Measurements from ENCODE around the gene KRT79. TPM values are rescaled to one million over a fixed set of nuclear protein-coding genes. Genes with fewer than 3 reads are reported as not detected.
A peak's percentile ranks its signal among the peaks of the same experiment; 100 is the strongest.
"Not testable (repeated sequence)": the region's sequence is repeated elsewhere in the genome, so short reads cannot be mapped to it uniquely, and the experiment has no call there.

Gene KRT79
- not detected for total RNA-seq
- not detected for polyA plus RNA-seq (2013, experiment 1 of 2)
- polyA plus RNA-seq (2013, experiment 2 of 2) = not detected
- long read RNA-seq, experiment 1 = 0 reads
- long read RNA-seq, experiment 2 = 0 reads
- long read RNA-seq, experiment 3 = 0 reads
- long read RNA-seq, experiment 4 = 0 reads

- Histone ChIP-seq H3K27me3 (ENCODE audit: control insufficient read depth, insufficient read depth, low read length, poor library complexity, severe bottlenecking) (no peaks in the 10 kb centered on the region), H3K4me3 (ENCODE audit: low read length) (no peak within 1 kb of the TSS), H3K36me3 (ENCODE audit: control insufficient read depth, insufficient read depth, low read length) (no peaks in the 10 kb centered on the region), H3K27ac (ENCODE audit: low read depth, low read length) (no peak within 1 kb of the TSS), H3K9ac (ENCODE audit: extremely low read depth, low read length, poor library complexity, severe bottlenecking) (no peak within 1 kb of the TSS), H3K4me1 (ENCODE audit: control insufficient read depth, insufficient read depth, low read length) (no peaks in the 10 kb centered on the region), H3K9me3 (ENCODE audit: control insufficient read depth, low read length) (no peaks in the 10 kb centered on the region)
- H3K4me3 Mint-ChIP-seq = no peak within 1 kb of the TSS
- no peak within 1 kb of the TSS for H3K27ac Mint-ChIP-seq
- TF ChIP-seq, protein P1, sequence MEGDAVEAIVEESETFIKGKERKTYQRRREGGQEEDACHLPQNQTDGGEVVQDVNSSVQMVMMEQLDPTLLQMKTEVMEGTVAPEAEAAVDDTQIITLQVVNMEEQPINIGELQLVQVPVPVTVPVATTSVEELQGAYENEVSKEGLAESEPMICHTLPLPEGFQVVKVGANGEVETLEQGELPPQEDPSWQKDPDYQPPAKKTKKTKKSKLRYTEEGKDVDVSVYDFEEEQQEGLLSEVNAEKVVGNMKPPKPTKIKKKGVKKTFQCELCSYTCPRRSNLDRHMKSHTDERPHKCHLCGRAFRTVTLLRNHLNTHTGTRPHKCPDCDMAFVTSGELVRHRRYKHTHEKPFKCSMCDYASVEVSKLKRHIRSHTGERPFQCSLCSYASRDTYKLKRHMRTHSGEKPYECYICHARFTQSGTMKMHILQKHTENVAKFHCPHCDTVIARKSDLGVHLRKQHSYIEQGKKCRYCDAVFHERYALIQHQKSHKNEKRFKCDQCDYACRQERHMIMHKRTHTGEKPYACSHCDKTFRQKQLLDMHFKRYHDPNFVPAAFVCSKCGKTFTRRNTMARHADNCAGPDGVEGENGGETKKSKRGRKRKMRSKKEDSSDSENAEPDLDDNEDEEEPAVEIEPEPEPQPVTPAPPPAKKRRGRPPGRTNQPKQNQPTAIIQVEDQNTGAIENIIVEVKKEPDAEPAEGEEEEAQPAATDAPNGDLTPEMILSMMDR (conservative IDR thresholded peaks at IDR 0.05) = no peak
- no peaks in the 10 kb centered on the region for H3K4me1 Mint-ChIP-seq
- 93 to 98% methylated on average over 11 to 22 of the region's 22 CpGs for WGBS, 2 experiments (ENCODE audit: insufficient coverage in 1 of 2, insufficient read length in 1 of 2)
- peaks cover 9% of the 10 kb centered on the region for H3K27me3 Mint-ChIP-seq (ENCODE audit: insufficient read depth)
- H3K9me3 Mint-ChIP-seq = no peaks in the 10 kb centered on the region
- DNase-seq = no peak
- no peaks in the 10 kb centered on the region for H3K36me3 Mint-ChIP-seq (ENCODE audit: low read depth)
These were observed at the start of gene KRT79 for GRCh38 chr12:52833922-52834726. TSS of gene KRT79 (minus strand) at chr12:52834311. CDS start at chr12:52834260, 51 bp downstream.

DNA sequence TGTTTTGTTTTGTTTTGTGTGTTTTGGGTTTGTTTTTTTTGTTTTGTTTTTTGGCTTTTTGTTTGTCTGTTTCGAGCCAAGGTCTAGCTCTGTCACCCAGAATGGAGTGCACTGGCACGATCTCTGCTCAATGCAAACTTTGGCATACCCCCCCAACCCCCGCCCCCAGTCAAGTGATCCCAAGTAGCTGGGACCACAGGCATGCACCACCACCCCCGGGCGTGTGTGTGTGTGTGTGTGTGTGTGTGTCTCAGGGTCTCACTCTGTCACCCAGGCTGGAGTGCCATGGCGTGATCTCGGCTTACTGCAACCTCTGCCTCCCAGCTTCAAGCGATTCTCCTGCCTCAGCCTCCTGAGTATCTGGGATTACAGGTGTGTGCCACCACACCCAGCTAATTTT is 46.4 kb upstream of the KRT79 start:
- H3K4me3 ChIP-seq (ENCODE audit: low read length); H3K27ac Mint-ChIP-seq; H3K4me1 ChIP-seq (ENCODE audit: control insufficient read depth, insufficient read depth, low read length); H3K9me3 ChIP-seq (ENCODE audit: control insufficient read depth, low read length); H3K27me3 ChIP-seq (ENCODE audit: control insufficient read depth, insufficient read depth, low read length, poor library complexity, severe bottlenecking); H3K27me3 Mint-ChIP-seq (ENCODE audit: insufficient read depth); H3K4me3 Mint-ChIP-seq; H3K27ac ChIP-seq (ENCODE audit: low read depth, low read length); H3K36me3 Mint-ChIP-seq (ENCODE audit: low read depth); H3K9ac ChIP-seq (ENCODE audit: extremely low read depth, low read length, poor library complexity, severe bottlenecking); H3K9me3 Mint-ChIP-seq; H3K36me3 ChIP-seq (ENCODE audit: control insufficient read depth, insufficient read depth, low read length): not testable (repeated sequence)
- peak; percentile 48 for DNase-seq
- H3K4me1 Mint-ChIP-seq = peaks cover 13% of the 10 kb centered on the region
- WGBS, 2 experiments (ENCODE audit: insufficient coverage in 1 of 2, insufficient read length in 1 of 2) = 85 to 92% methylated on average over 2 to 8 of the region's 8 CpGs

- Mint-ChIP-seq H3K9me3 (no peaks in the 10 kb centered on the region), H3K27me3 (ENCODE audit: insufficient read depth) (peaks cover 8% of the 10 kb centered on the region), H3K4me1 (peaks cover 15% of the 10 kb centered on the region), H3K4me3 (peak overlapping the region; percentile 45), H3K27ac (peak overlapping the region; percentile 80), H3K36me3 (ENCODE audit: low read depth) (no peaks in the 10 kb centered on the region)
- H3K27ac ChIP-seq (ENCODE audit: low read depth, low read length) = no peak overlapping the region
- TF ChIP-seq, protein P1 (conservative IDR thresholded peaks at IDR 0.05) = peak; percentile 79
- 17 to 21% methylated on average over 19 to 38 of the region's 38 CpGs for WGBS, 2 experiments (ENCODE audit: insufficient coverage in 1 of 2, insufficient read length in 1 of 2)
- no peaks in the 10 kb centered on the region for H3K4me1 ChIP-seq (ENCODE audit: control insufficient read depth, insufficient read depth, low read length)
- peak; percentile 97 for DNase-seq
- H3K9me3 ChIP-seq (ENCODE audit: control insufficient read depth, low read length) = no peaks in the 10 kb centered on the region
- H3K27me3 ChIP-seq (ENCODE audit: control insufficient read depth, insufficient read depth, low read length, poor library complexity, severe bottlenecking) = peaks cover 5% of the 10 kb centered on the region
- no peak overlapping the region for H3K4me3 ChIP-seq (ENCODE audit: low read length)
- H3K9ac ChIP-seq (ENCODE audit: extremely low read depth, low read length, poor library complexity, severe bottlenecking) = no peak overlapping the region
- no peaks in the 10 kb centered on the region for H3K36me3 ChIP-seq (ENCODE audit: control insufficient read depth, insufficient read depth, low read length)
These were observed 45.6 kb upstream of the KRT79 start for GRCh38 chr12:52879394-52880351.

Data from endodermal cell (in vitro differentiated cells).